Measurements from ENCODE around the gene ASPG. TPM values are rescaled to one million over a fixed set of nuclear protein-coding genes. Genes with fewer than 3 reads are reported as not detected.

Gene ASPG
- total RNA-seq, 2 experiments from 2014 or later = not detected

DNA sequence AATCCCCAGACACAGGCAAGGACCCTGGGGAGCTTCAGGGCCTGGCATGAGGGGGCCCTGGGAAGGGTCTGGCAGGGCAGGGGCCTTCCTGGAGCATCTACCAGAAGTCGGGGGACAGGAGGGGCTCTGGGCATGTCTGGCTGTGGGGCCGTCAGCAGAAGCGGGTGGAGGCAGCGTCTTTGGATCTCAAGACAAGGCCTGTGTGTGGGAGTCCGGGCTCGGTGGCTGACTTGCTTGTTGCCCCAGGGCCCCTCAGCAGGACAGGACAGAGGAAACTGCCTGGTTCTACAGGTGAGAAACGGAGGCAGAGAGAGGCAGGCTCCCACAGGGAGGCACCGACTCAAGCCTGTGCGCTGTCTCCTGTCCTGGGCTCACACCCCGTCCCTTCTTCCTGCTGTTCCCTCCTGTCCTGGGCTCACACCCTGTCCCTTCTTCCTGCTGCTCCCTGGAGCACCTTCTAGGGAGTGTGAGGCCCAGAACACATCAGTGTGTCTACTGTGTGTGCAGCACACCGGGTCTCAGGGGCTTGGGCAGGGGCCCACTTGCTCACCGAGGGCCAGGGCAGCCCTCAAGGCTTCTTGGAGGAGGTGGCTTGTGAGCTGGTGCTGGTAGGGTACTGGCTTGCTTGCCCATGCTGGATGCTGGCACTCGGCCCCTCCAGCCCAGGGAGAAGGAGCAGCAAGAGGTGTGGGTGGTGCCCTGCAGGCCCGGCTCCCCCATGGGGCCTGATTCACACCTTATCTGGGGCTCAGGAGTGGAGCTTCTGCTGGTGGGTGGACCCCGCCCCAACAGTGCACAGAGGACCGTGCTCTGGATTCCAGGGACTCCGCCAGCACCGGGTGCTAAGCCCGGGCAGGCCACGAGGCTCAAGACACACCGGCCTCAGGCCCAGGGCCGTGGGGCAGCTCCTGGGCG, 14.9 kb downstream of the ASPG start:
- TF ChIP-seq, protein P1, sequence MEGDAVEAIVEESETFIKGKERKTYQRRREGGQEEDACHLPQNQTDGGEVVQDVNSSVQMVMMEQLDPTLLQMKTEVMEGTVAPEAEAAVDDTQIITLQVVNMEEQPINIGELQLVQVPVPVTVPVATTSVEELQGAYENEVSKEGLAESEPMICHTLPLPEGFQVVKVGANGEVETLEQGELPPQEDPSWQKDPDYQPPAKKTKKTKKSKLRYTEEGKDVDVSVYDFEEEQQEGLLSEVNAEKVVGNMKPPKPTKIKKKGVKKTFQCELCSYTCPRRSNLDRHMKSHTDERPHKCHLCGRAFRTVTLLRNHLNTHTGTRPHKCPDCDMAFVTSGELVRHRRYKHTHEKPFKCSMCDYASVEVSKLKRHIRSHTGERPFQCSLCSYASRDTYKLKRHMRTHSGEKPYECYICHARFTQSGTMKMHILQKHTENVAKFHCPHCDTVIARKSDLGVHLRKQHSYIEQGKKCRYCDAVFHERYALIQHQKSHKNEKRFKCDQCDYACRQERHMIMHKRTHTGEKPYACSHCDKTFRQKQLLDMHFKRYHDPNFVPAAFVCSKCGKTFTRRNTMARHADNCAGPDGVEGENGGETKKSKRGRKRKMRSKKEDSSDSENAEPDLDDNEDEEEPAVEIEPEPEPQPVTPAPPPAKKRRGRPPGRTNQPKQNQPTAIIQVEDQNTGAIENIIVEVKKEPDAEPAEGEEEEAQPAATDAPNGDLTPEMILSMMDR (IDR thresholded peaks at IDR 0.05) = no peak
- ATAC-seq (no peak), DNase-seq (no peak)
- ChIA-PET CTCF (no interaction called here), POLR2A (interaction anchor here (0.6 kb wide), 1 partner anchor 136 kb away, joined by 3 read pairs; no protein-coding TSS in a partner anchor)
- Mint-ChIP-seq H3K27me3 (no peaks in the 10 kb centered on the region), H3K4me1 (ENCODE audit: low read depth) (no peaks in the 10 kb centered on the region), H3K9me3 (no peaks in the 10 kb centered on the region), H3K4me3 (no peak overlapping the region), H3K36me3 (ENCODE audit: low read depth) (no peaks in the 10 kb centered on the region), H3K27ac (no peak overlapping the region)
- intact Hi-C loops (cut with micrococcal nuclease) = no loop called here

DNA sequence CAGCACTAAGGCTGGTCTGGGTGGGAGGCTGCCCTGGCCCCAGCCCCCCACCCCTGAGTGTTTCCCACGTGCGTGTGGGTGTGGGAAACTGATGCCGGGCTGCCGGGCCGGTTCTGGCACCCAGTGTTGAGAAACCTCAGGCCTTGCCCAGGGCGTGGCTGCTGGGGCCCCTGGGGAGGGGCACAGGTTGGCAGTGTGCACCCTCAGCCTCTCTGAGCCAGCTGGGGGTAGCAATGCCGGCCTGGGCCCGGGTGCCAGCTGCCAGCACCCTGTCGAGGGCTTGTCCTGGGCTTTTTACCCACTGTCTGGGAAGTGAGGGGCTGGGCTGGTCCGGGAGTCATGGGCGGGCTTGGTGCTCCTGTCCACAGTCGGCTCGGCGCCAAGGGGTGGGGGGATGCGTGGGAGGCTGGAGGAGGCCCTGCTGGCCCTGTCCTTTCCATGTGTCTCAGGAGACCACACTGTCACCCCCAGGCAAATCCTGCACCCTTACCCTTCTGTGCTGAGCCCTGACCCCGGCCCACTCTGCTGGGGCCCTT, 15.7 kb downstream of the ASPG start:
- Mint-ChIP-seq H3K36me3 (ENCODE audit: low read depth) (no peaks in the 10 kb centered on the region), H3K4me1 (ENCODE audit: low read depth) (no peaks in the 10 kb centered on the region), H3K4me3 (no peak overlapping the region), H3K27me3 (no peaks in the 10 kb centered on the region), H3K9me3 (no peaks in the 10 kb centered on the region), H3K27ac (no peak overlapping the region)
- DNase-seq (no peak), ATAC-seq (no peak)
- TF ChIP-seq, protein P1 (IDR thresholded peaks at IDR 0.05) = no peak
- ChIA-PET CTCF (no interaction called here), POLR2A (no interaction called here)
- intact Hi-C loops (cut with micrococcal nuclease) = no loop called here

DNA sequence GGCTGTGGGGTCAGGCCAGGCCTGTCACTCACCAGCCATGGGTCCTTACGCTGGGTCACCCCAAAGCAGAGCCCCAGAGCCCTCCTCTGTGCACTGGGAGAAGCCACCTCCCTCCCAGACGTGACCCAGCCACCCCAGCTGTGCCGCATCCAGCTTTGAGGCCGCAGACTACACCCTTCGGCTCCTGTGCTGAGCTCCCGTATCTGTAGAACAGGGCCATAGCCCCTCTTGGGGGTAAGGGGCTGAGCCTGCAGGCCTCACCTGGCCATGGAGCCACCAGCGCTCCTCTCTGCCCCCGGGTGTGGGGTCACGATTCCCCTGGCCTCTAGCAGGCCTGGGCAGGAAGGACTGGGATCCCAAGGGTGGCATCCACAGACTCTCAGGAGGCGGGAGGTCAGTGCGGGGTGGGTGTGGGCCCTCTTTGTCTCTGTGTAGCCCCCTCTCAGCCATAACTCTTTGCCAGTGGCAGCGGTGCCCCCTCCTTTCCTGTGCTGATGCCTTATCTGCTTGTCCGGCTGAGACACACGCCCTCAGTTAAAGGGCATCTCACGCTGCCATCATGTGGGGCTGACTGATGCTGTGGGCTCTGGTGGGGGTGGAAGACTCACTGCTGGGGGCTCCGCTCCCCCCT, 16.3 kb downstream of the ASPG start:
- H3K4me3 Mint-ChIP-seq = no peak overlapping the region
- DNase-seq = no peak
- H3K27ac Mint-ChIP-seq = no peak overlapping the region
- H3K27me3 Mint-ChIP-seq = no peaks in the 10 kb centered on the region
- H3K4me1 Mint-ChIP-seq (ENCODE audit: low read depth) = no peaks in the 10 kb centered on the region
- H3K36me3 Mint-ChIP-seq (ENCODE audit: low read depth) = no peaks in the 10 kb centered on the region
- CTCF ChIA-PET = no interaction called here
- no peak for ATAC-seq
- POLR2A ChIA-PET = no interaction called here
- TF ChIP-seq, protein P1 (IDR thresholded peaks at IDR 0.05) = no peak
- intact Hi-C loops (cut with micrococcal nuclease) = no loop called here
- H3K9me3 Mint-ChIP-seq = no peaks in the 10 kb centered on the region

DNA sequence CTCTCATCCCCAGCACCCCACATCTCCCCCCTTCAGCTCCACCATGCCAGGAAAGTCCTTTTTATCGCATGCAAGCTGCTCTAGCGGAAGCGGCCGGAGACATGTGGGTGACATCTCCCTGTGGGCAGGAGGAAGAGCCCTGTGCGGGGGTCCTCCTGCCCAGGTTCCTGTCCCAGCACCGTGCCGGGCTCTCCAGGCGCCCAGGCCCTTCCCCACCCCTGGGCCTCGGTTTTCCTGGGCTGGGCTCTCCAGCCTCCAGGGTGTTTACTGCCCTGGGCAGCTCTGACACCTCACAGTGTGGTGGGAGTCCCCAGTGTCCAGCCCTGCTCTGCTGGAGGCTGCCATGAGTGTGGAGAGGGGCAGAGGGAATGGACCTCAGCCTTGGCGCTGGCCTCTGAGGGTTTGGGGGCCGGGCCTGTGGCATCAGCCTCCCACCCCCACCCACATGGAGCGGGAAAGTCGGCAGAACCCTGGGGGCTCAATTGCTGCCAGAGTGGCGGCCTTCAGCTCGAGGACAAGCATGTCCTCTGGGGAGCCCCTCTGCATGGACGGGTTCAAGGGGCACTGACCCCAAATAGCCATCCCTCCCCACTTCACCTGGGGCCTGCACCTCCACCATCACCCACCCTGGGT, 16.9 kb downstream of the ASPG start:
- Mint-ChIP-seq H3K36me3 (ENCODE audit: low read depth) (no peaks in the 10 kb centered on the region), H3K27me3 (no peaks in the 10 kb centered on the region)
- DNase-seq = no peak

More for the DNA sequence above, 16.9 kb downstream of the ASPG start:
- TF ChIP-seq, protein P1 (IDR thresholded peaks at IDR 0.05) = no peak
- Mint-ChIP-seq H3K27ac (no peak overlapping the region), H3K4me3 (no peak overlapping the region), H3K9me3 (no peaks in the 10 kb centered on the region), H3K4me1 (ENCODE audit: low read depth) (no peaks in the 10 kb centered on the region)
- ChIA-PET POLR2A (no interaction called here), CTCF (no interaction called here)
- no peak for ATAC-seq
- intact Hi-C loops (cut with micrococcal nuclease) = no loop called here
